ENCODE results near the gene TAF11. TPM values are rescaled to one million over a fixed set of nuclear protein-coding genes. Genes with fewer than 3 reads are reported as not detected.

TAF11 gene
- total RNA-seq, 2 experiments from 2014 or later, result 31.5 to 38.1 TPM

GRCh38 chr6:34908194-34908593, 20.4 kb upstream of the TAF11 start:
- ChIA-PET CTCF (no interaction called here), POLR2A (no interaction called here)
- ATAC-seq (ENCODE audit: poor library complexity), result no peak
- Mint-ChIP-seq H3K4me3 (no peak overlapping the region), H3K4me1 (ENCODE audit: low read depth) (peaks cover 34% of the 10 kb centered on the region), H3K36me3 (ENCODE audit: low read depth) (no peaks in the 10 kb centered on the region), H3K27me3 (no peaks in the 10 kb centered on the region), H3K9me3 (no peaks in the 10 kb centered on the region), H3K27ac (no peak overlapping the region)
- Histone ChIP-seq H3K36me3 (ENCODE audit: insufficient read depth, low read length) (no peaks in the 10 kb centered on the region), H3K9me3 (ENCODE audit: control insufficient read depth in 1 of 2, insufficient read depth in 1 of 2, low read length in 2 of 2) (no peaks in the 10 kb centered on the region), H3K27ac (ENCODE audit: low read depth in 1 of 2, low read length in 2 of 2) (no peak overlapping the region), H3K27me3 (ENCODE audit: control insufficient read depth in 1 of 2, insufficient read depth in 2 of 2, low read length in 2 of 2) (no peaks in the 10 kb centered on the region), H3K4me3 (ENCODE audit: low read length) (no peak overlapping the region), H3K4me1 (ENCODE audit: insufficient read depth, low read length) (peaks cover 10% of the 10 kb centered on the region)
- no peak for DNase-seq
- TF ChIP-seq, protein P1, sequence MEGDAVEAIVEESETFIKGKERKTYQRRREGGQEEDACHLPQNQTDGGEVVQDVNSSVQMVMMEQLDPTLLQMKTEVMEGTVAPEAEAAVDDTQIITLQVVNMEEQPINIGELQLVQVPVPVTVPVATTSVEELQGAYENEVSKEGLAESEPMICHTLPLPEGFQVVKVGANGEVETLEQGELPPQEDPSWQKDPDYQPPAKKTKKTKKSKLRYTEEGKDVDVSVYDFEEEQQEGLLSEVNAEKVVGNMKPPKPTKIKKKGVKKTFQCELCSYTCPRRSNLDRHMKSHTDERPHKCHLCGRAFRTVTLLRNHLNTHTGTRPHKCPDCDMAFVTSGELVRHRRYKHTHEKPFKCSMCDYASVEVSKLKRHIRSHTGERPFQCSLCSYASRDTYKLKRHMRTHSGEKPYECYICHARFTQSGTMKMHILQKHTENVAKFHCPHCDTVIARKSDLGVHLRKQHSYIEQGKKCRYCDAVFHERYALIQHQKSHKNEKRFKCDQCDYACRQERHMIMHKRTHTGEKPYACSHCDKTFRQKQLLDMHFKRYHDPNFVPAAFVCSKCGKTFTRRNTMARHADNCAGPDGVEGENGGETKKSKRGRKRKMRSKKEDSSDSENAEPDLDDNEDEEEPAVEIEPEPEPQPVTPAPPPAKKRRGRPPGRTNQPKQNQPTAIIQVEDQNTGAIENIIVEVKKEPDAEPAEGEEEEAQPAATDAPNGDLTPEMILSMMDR (IDR thresholded peaks at IDR 0.05), result no peak
- intact Hi-C loops (cut with DNase I, micrococcal nuclease), result no loop called here

DNA sequence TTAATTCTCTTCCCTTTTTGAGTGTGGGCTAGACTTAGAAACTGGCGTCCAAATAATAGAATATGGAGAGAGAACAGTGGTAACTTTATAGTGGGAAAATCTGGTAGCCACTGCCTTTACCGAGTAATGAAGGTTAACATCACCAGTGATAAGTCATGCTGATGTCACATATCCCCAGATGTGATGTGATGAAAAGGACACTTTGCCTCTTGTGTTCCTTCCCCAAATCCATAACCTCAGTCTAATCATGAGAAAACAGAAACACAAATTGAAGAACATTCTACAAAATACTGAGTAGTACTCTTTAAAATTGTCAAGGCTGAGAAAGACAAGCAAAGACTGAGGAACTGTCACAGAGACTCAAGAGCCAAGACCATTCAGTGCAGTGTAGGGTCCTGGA, 19.0 kb upstream of the TAF11 start:
- Mint-ChIP-seq H3K27me3 (no peaks in the 10 kb centered on the region), H3K9me3 (no peaks in the 10 kb centered on the region), H3K36me3 (ENCODE audit: low read depth) (no peaks in the 10 kb centered on the region), H3K27ac (no peak overlapping the region), H3K4me3 (no peak overlapping the region), H3K4me1 (ENCODE audit: low read depth) (peaks cover 21% of the 10 kb centered on the region)
- no peak overlapping the region for H3K27ac ChIP-seq (ENCODE audit: low read depth in 1 of 2, low read length in 2 of 2)
- POLR2A ChIA-PET, result no interaction called here
- TF ChIP-seq, protein P1 (IDR thresholded peaks at IDR 0.05), result no peak
- CTCF ChIA-PET, result no interaction called here
- intact Hi-C loops (cut with DNase I, micrococcal nuclease), result no loop called here
- H3K9me3 ChIP-seq (ENCODE audit: control insufficient read depth in 1 of 2, insufficient read depth in 1 of 2, low read length in 2 of 2), result no peaks in the 10 kb centered on the region
- no peaks in the 10 kb centered on the region for H3K27me3 ChIP-seq (ENCODE audit: control insufficient read depth in 1 of 2, insufficient read depth in 2 of 2, low read length in 2 of 2)
- no peak for ATAC-seq (ENCODE audit: poor library complexity)
- H3K4me1 ChIP-seq (ENCODE audit: insufficient read depth, low read length), result no peaks in the 10 kb centered on the region
- H3K36me3 ChIP-seq (ENCODE audit: insufficient read depth, low read length), result no peaks in the 10 kb centered on the region
- no peak overlapping the region for H3K4me3 ChIP-seq (ENCODE audit: low read length)
- DNase-seq, result no peak

GRCh38 chr6:34904990-34905613, 17.3 kb upstream of the TAF11 start:
- intact Hi-C loops (cut with DNase I, micrococcal nuclease), result no loop called here
- POLR2A ChIA-PET, result interaction anchor here (0.6 kb wide), 1 partner anchor 16 kb away, joined by 3 read pairs; the partner anchor contains the start of gene ANKS1A
- H3K27me3 Mint-ChIP-seq, result no peaks in the 10 kb centered on the region

More at GRCh38 chr6:34904990-34905613, 17.3 kb upstream of the TAF11 start:
- CTCF ChIA-PET, result no interaction called here
- Mint-ChIP-seq H3K27ac (no peak overlapping the region), H3K36me3 (ENCODE audit: low read depth) (no peaks in the 10 kb centered on the region), H3K4me3 (no peak overlapping the region), H3K4me1 (ENCODE audit: low read depth) (peaks cover 9% of the 10 kb centered on the region), H3K9me3 (no peaks in the 10 kb centered on the region)
- ATAC-seq (ENCODE audit: poor library complexity) (no peak), DNase-seq (no peak)
- Histone ChIP-seq H3K36me3 (ENCODE audit: insufficient read depth, low read length) (no peaks in the 10 kb centered on the region), H3K27ac (ENCODE audit: low read depth in 1 of 2, low read length in 2 of 2) (no peak overlapping the region), H3K4me1 (ENCODE audit: insufficient read depth, low read length) (no peaks in the 10 kb centered on the region), H3K4me3 (ENCODE audit: low read length) (no peak overlapping the region), H3K27me3 (ENCODE audit: control insufficient read depth in 1 of 2, insufficient read depth in 2 of 2, low read length in 2 of 2) (no peaks in the 10 kb centered on the region), H3K9me3 (ENCODE audit: control insufficient read depth in 1 of 2, insufficient read depth in 1 of 2, low read length in 2 of 2) (no peaks in the 10 kb centered on the region)
- TF ChIP-seq, protein P1 (IDR thresholded peaks at IDR 0.05), result no peak
